ENCODE measurements around the gene ODF2L. TPM values are rescaled to one million over a fixed set of nuclear protein-coding genes. Genes with fewer than 3 reads are reported as not detected.

ODF2L gene
- total RNA-seq, 1 donor = 44.5 TPM

GRCh38 chr1:86378813-86379212 lies 17.3 kb downstream of the ODF2L start:
- H3K4me3 ChIP-seq (ENCODE audit: low read depth, low read length) = no peak overlapping the region
- no peak for TF ChIP-seq CTCF (IDR thresholded peaks at IDR 0.05; ENCODE audit: insufficient read depth, low read depth, low read length)
- no peak for DNase-seq (ENCODE audit: low read depth)

- no peak for DNase-seq (ENCODE audit: low read depth)
- TF ChIP-seq CTCF (IDR thresholded peaks at IDR 0.05; ENCODE audit: insufficient read depth, low read depth, low read length) = no peak
- no peak overlapping the region for H3K4me3 ChIP-seq (ENCODE audit: low read depth, low read length)
These were observed 18.8 kb downstream of the ODF2L start for GRCh38 chr1:86377341-86377740.

GRCh38 chr1:86375688-86376087 lies 20.4 kb downstream of the ODF2L start:
- no peak for DNase-seq (ENCODE audit: low read depth)
- no peak for TF ChIP-seq CTCF (IDR thresholded peaks at IDR 0.05; ENCODE audit: insufficient read depth, low read depth, low read length)
- H3K4me3 ChIP-seq (ENCODE audit: low read depth, low read length) = no peak overlapping the region

- DNase-seq (ENCODE audit: low read depth) = peak; percentile 27
- no peak for TF ChIP-seq CTCF (IDR thresholded peaks at IDR 0.05; ENCODE audit: insufficient read depth, low read depth, low read length)
- H3K4me3 ChIP-seq (ENCODE audit: low read depth, low read length) = no peak overlapping the region
These were observed 25.5 kb downstream of the ODF2L start for GRCh38 chr1:86370601-86371022.

GRCh38 chr1:86365896-86366295 lies 30.2 kb downstream of the ODF2L start:
- no peak for TF ChIP-seq CTCF (IDR thresholded peaks at IDR 0.05; ENCODE audit: insufficient read depth, low read depth, low read length)
- DNase-seq (ENCODE audit: low read depth) = no peak
- no peak overlapping the region for H3K4me3 ChIP-seq (ENCODE audit: low read depth, low read length)

- H3K4me3 ChIP-seq (ENCODE audit: low read depth, low read length) = no peak overlapping the region
- no peak for DNase-seq (ENCODE audit: low read depth)
- no peak for TF ChIP-seq CTCF (IDR thresholded peaks at IDR 0.05; ENCODE audit: insufficient read depth, low read depth, low read length)
These were observed 33.3 kb downstream of the ODF2L start for GRCh38 chr1:86362807-86363206.

- DNase-seq (ENCODE audit: low read depth) = no peak
- TF ChIP-seq CTCF (IDR thresholded peaks at IDR 0.05; ENCODE audit: insufficient read depth, low read depth, low read length) = no peak
- no peak overlapping the region for H3K4me3 ChIP-seq (ENCODE audit: low read depth, low read length)
These were observed 38.3 kb downstream of the ODF2L start for GRCh38 chr1:86357796-86358195.

All from fibroblast of villous mesenchyme (primary cell).